Spinal cord (tissue), 10 donors: Measurements from ENCODE around the gene CRIM1. TPM values are rescaled to one million over a fixed set of nuclear protein-coding genes. Genes with fewer than 3 reads are reported as not detected.
"Not testable (repeated sequence)": the region's sequence is repeated elsewhere in the genome, so short reads cannot be mapped to it uniquely, and the experiment has no call there.

Experiments used
- DNase-seq, 6 donors: peaks; one replicate each; pipeline versions ENCODE4 v3.0.0 to v3.0.0-alpha.2; 2013 to 2015; ENCODE audit warnings: low spot score in 6 of 6, low read depth in 4 of 6
- H3K27ac ChIP-seq: one replicate; pipeline ENCODE4 v1.5.1; 2013; ENCODE audit warnings: low read depth, low read length, control low read depth
- H3K27me3 ChIP-seq: one replicate; pipeline ENCODE4 v1.6.1; 2013; ENCODE audit warnings: low read length; ENCODE audit not compliant: control insufficient read depth, insufficient read depth
- H3K36me3 ChIP-seq: one replicate; pipeline ENCODE4 v1.6.1; 2013; ENCODE audit warnings: low read length; ENCODE audit not compliant: control insufficient read depth, insufficient read depth
- H3K4me1 ChIP-seq: one replicate; pipeline ENCODE4 v1.6.1; 2013; ENCODE audit warnings: low read length; ENCODE audit not compliant: control insufficient read depth, insufficient read depth
- H3K4me3 ChIP-seq: one replicate; pipeline ENCODE4 v1.5.1; 2013; ENCODE audit warnings: low read depth, low read length, control low read depth
- H3K9me3 ChIP-seq: one replicate; pipeline ENCODE4 v1.6.1; 2013; ENCODE audit warnings: low read length; ENCODE audit not compliant: control insufficient read depth, insufficient read depth
- WGBS: methylation state at CpG from one replicate; pipeline ENCODE4 v1.1.5; 2013; ENCODE audit warnings: missing lambda C conversion rate; ENCODE audit not compliant: insufficient coverage; 5-methylcytosine and 5-hydroxymethylcytosine counted together
- polyA plus RNA-seq, 2 donors: library from polyadenylated mRNA; unstranded; fragments of 120-200 nt; gene quantifications; one replicate each; pipeline ENCODE4 v1.2.1, GENCODE V29; 2013; ENCODE audit not compliant: insufficient read length in 2 of 2
- total RNA-seq, 2 donors: library from RNA; depleted of rRNA in 1 of 2; stranded (reverse); fragments of 120-200 nt in 1 of 2; fragments of >200 nt in 1 of 2; gene quantifications; one replicate each; pipeline versions ENCODE4 v1.2.3 to v1.2.4, GENCODE V29; 2013 to 2014
- donor health status: healthy.

Gene CRIM1
- total and polyA plus RNA-seq, 4 donors, result 35.9 to 63.5 (median 49.3) TPM

DNA sequence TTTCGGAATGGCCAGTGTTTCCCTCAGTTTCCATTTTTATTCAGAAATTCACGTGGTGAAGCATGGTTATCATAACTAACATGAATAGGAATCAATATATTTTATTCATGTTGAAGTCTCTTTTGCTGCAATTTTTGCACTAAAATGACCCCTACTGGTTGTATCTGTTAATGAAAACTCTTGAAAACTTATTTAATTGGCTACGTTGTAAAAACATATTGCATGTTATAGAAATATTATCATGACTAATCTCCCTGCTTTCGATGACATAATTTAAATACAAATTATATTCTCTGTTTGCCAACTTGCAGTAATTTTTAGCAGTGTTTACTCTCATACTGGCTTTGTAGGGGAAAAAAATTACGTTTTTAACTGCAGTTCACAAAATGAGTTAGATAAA lies 3.5 kb downstream of the CRIM1 start:
- H3K4me3 ChIP-seq, result no peak overlapping the region
- no peaks in the 10 kb centered on the region for H3K9me3 ChIP-seq
- peaks cover 12% of the 10 kb centered on the region for H3K4me1 ChIP-seq
- WGBS, result no CpG with 5 or more reads among the region's 5 CpGs
- DNase-seq, result peak in 2 of 6 donors; percentile 59 to 84
- peaks cover 2% of the 10 kb centered on the region for H3K27me3 ChIP-seq
- no peaks in the 10 kb centered on the region for H3K36me3 ChIP-seq
- no peak overlapping the region for H3K27ac ChIP-seq

- H3K4me3 ChIP-seq, result no peak overlapping the region
- 100% methylated on average over 1 of the region's 4 CpGs for WGBS
Measured at GRCh38 chr2:36360063-36360462, 4.5 kb downstream of the CRIM1 start.

GRCh38 chr2:36360834-36361233 lies 5.3 kb downstream of the CRIM1 start:
- H3K4me1 ChIP-seq, result peaks cover 12% of the 10 kb centered on the region
- H3K27ac ChIP-seq, result no peak overlapping the region
- H3K4me3 ChIP-seq, result no peak overlapping the region
- H3K36me3 ChIP-seq, result no peaks in the 10 kb centered on the region
- H3K9me3 ChIP-seq, result no peaks in the 10 kb centered on the region
- WGBS, result no CpG with 5 or more reads among the region's 1 CpG
- DNase-seq, result no peak
- H3K27me3 ChIP-seq, result peaks cover 2% of the 10 kb centered on the region

More at GRCh38 chr2:36360063-36360462, 4.5 kb downstream of the CRIM1 start:
- Histone ChIP-seq H3K27me3 (peaks cover 2% of the 10 kb centered on the region), H3K36me3 (no peaks in the 10 kb centered on the region), H3K9me3 (no peaks in the 10 kb centered on the region), H3K4me1 (peaks cover 12% of the 10 kb centered on the region), H3K27ac (no peak overlapping the region)
- no peak for DNase-seq

DNA sequence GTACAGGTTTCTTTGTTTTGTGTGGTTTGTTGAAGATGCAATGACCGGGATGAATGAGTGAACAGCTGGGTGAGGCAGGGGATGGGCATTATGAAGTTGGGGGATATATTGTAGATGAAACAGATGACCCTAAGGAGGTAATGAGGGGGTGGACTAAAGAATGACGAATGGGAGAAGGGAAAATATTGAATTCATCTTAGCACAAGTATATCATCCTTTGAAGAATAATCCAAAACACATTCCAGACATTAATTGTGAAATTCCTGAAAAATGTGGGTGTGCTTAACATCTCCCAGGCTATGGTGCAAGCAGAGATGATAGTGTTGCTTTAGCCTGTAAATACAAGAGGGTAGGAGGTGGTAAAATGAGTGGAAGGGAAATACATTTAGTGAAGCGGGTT lies 5.8 kb downstream of the CRIM1 start:
- no peaks in the 10 kb centered on the region for H3K36me3 ChIP-seq
- peaks cover 9% of the 10 kb centered on the region for H3K4me1 ChIP-seq
- no peak overlapping the region for H3K27ac ChIP-seq
- H3K9me3 ChIP-seq, result no peaks in the 10 kb centered on the region
- 96% methylated on average over 2 of the region's 3 CpGs for WGBS
- no peak overlapping the region for H3K4me3 ChIP-seq
- peaks cover 2% of the 10 kb centered on the region for H3K27me3 ChIP-seq
- no peak for DNase-seq

DNA sequence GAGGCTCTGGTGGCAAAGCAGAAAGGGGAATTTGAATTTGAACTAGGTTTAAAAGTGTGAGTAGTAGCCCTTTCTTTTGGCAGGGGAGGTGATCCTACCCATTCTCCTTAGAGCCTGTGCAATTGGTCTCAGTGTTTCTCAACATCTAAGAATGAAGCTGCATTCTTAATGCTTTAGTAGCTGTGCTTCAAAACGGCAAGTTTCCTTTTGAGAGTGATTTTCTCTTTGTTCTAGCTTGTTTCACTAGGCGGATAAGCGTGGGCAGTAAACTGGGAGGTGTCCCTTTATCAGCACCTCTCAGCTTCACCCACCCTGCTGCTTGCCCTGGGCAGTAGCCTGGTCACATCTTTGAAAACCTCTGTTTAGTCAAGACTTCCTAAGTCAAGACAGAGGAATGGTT lies 6.7 kb downstream of the CRIM1 start:
- no peak for DNase-seq
- 20% methylated on average over 1 of the region's 3 CpGs for WGBS
- Histone ChIP-seq H3K9me3 (no peaks in the 10 kb centered on the region), H3K36me3 (no peaks in the 10 kb centered on the region), H3K27me3 (peaks cover 2% of the 10 kb centered on the region), H3K4me3 (no peak overlapping the region), H3K27ac (no peak overlapping the region), H3K4me1 (peaks cover 4% of the 10 kb centered on the region)

GRCh38 chr2:36363085-36363484 lies 7.5 kb downstream of the CRIM1 start:
- not testable (repeated sequence) for DNase-seq, H3K9me3 ChIP-seq, H3K27ac ChIP-seq, H3K4me1 ChIP-seq, H3K36me3 ChIP-seq, H3K4me3 ChIP-seq, H3K27me3 ChIP-seq
- 100% methylated on average over 2 of the region's 2 CpGs for WGBS

- Histone ChIP-seq H3K9me3 (no peaks in the 10 kb centered on the region), H3K27me3 (no peaks in the 10 kb centered on the region), H3K4me1 (no peaks in the 10 kb centered on the region), H3K36me3 (no peaks in the 10 kb centered on the region), H3K4me3 (no peak overlapping the region), H3K27ac (no peak overlapping the region)
- 80% methylated on average over 1 of the region's 3 CpGs for WGBS
- no peak for DNase-seq
Measured at GRCh38 chr2:36366491-36367120, 11.0 kb downstream of the CRIM1 start.

- Histone ChIP-seq H3K4me1 (no peaks in the 10 kb centered on the region), H3K27ac (no peak overlapping the region), H3K27me3 (no peaks in the 10 kb centered on the region), H3K9me3 (no peaks in the 10 kb centered on the region), H3K36me3 (no peaks in the 10 kb centered on the region), H3K4me3 (no peak overlapping the region)
- no peak for DNase-seq
- WGBS, result 80% methylated on average over 1 of the region's 4 CpGs
Measured at GRCh38 chr2:36367486-36367885, 11.9 kb downstream of the CRIM1 start.

DNA sequence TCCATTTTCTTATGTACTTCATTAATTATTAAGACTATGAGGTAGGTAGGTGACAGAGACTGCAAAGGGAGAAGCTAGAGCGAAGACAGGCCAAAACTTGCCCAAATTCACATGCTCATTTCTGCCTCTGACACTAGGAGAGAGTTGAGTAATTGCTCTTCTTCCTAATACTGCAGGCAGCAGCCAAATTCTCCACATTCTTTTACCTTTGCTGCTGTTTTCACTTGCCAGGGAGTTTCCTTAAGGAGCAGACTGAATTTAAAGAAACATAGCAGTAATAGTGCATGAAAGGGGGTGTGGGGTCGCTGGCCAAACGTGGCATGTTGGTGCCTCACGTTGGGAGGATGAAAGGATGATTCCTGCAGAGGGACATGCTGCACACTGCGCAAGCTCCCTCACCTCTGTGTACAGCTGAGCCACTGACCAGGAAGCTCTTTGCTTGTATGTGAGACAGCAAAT lies 12.3 kb downstream of the CRIM1 start:
- Histone ChIP-seq H3K4me1 (no peaks in the 10 kb centered on the region), H3K4me3 (no peak overlapping the region), H3K27me3 (no peaks in the 10 kb centered on the region), H3K27ac (no peak overlapping the region), H3K36me3 (no peaks in the 10 kb centered on the region), H3K9me3 (no peaks in the 10 kb centered on the region)
- WGBS, result 30% methylated on average over 2 of the region's 5 CpGs
- DNase-seq, result no peak

- DNase-seq, result no peak
- H3K27ac ChIP-seq, result no peak overlapping the region
- no peak overlapping the region for H3K4me3 ChIP-seq
- H3K36me3 ChIP-seq, result no peaks in the 10 kb centered on the region
- H3K4me1 ChIP-seq, result no peaks in the 10 kb centered on the region
- 83% methylated on average over 3 of the region's 6 CpGs for WGBS
- H3K9me3 ChIP-seq, result no peaks in the 10 kb centered on the region
- H3K27me3 ChIP-seq, result no peaks in the 10 kb centered on the region
Measured at GRCh38 chr2:36368438-36368837, 12.9 kb downstream of the CRIM1 start.
